IPS DF 4.7 (cell line): Measurements from ENCODE around the gene SURF1.
"Not testable (repeated sequence)": the region's sequence is repeated elsewhere in the genome, so short reads cannot be mapped to it uniquely, and the experiment has no call there.

Experiments
- DNase-seq: peaks from one replicate; pipeline ENCODE4 v3.0.0-alpha.2; 2013; ENCODE audit warnings: low spot score; ENCODE audit errors: extremely low read depth

The SURF1 gene

DNA sequence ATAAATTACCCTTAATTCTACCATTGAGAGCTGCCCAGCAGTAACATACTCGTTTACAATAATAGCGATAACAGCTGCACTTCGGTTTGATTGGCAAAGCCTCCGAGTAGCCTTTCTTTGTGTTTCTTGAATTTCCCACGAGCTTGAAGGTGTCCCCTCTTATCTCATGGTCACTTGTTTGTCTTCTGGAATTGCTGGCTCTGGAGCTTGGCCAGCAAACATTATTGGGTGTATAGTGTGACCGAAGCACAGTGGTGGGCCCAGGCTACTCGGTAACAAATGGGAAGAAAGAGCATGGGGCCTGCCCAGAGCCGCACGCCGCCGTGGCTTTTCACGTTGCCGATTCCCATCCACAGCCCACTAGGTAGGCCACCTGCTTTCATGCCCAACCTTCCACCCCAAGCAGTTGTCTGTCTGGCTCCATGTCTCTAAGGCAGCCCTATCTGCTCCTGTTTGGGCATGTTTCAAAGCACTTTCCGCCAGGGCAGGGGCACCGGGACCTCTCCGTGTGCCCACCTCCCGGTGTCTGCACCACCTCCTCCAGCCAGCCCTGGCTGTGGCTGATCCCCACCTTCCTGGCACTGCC lies 28.5 kb upstream of the SURF1 start:
- DNase-seq = no peak

DNA sequence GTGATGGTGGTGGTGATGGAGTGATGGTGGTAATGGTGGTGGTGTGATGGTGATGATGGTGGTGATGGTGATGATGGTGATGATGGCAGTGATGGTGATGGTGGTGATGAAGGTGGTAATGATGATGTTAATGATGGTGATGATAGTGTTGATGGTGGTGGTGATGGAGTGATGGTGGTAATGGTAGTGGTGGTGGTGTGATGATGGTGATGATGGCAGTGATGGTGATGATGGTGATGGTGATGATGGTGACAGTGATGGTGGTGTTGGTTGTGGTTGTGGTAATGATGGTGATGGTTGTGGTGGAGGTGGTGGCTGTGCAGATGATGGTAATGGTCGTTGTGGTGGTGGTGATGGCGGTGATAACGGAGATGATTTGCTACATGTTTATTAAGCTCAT lies 27.2 kb upstream of the SURF1 start:
- no peak for DNase-seq

- no peak for DNase-seq
Measured at GRCh38 chr9:133382507-133383141, 26.3 kb upstream of the SURF1 start.

DNA sequence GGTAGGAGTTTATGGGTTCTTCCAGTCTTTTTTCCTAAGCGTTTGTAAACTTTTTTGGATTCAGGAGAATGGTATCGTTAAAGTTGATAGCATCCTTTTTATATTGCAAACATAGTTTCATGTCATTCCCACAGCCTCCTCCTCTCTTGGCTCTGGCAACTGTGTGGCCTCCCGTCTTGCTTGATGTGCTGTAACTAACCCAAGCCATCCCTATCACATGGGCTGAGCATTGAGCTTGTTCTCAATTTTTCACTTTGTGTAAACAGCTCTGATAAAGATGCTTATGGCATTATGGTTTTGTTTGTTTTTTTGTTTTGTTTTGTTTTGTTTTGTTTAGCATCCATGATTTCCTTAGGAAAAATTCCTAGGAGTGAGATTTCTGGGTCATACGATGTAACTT lies 24.4 kb upstream of the SURF1 start:
- DNase-seq = no peak

DNA sequence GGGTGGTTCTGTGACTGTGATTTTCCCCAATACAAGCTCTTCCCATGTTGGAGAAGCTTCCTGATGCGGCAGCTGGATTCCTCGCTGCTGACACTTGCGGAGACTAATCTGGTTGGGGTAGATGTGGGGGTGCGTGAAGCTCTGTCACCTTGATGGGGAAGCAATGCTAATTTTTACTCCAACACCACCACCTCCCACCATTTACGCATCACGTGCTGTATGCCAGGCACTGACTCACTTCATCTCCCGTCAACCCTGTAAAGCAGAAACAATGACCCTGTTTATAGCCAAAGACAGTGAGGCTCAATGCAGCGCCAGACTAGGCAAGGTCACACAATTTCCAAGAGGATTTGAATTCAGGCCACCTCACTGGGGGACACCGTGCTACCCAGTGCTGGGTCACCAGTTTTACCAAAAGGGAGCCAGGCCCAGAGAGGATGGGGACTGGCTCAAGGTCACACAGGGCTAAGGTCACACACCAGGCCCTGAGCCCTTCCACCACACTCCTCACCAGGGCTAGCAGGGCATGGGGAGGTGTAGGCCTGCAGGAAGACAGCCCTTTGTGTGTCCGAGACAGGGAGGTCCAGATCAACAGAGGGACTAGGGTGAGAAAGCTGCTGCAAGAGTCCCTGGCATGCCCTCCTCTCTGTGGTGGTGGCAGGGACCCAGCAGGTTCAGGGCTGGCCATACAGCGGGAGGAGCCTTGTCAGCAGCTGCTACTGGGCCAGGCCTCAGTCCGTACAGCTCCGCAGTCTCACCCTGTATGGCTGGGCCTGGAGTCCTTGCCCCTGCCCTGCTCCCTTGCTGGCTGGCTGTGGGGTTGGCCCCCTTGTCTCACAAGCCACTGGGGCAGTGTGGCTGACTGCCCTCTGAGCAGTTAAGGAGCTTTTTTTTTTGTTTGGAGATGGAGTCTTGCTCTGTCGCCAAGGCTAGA lies 23.1 kb upstream of the SURF1 start:
- DNase-seq = no peak

- DNase-seq = no peak
Measured at GRCh38 chr9:133378408-133378962, 22.2 kb upstream of the SURF1 start.

DNA sequence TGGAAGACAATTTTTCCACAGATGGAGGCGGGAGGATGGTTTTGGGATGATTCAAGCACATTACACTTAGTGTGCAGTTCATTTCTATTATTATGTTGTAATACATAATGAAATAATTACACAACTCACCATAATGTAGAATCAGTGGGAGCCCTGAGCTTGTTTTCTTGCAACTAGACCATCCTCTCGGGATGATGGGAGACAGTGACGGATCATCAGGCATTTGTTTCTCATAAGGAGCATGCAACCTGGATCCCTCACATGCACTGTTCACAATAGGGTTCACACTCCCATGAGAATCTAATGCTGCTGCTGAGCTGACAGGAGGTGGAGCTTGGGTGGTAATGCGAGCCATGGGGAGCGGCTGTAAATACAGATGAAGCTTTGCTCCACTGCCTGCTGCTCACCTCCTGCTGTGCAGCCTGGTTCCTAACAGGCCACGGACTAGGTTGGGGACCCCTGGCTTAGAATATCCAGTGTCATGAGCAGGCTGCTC lies 21.5 kb upstream of the SURF1 start:
- no peak for DNase-seq

- DNase-seq = not testable (repeated sequence)
Measured at GRCh38 chr9:133377280-133377679, 21.0 kb upstream of the SURF1 start.

DNA sequence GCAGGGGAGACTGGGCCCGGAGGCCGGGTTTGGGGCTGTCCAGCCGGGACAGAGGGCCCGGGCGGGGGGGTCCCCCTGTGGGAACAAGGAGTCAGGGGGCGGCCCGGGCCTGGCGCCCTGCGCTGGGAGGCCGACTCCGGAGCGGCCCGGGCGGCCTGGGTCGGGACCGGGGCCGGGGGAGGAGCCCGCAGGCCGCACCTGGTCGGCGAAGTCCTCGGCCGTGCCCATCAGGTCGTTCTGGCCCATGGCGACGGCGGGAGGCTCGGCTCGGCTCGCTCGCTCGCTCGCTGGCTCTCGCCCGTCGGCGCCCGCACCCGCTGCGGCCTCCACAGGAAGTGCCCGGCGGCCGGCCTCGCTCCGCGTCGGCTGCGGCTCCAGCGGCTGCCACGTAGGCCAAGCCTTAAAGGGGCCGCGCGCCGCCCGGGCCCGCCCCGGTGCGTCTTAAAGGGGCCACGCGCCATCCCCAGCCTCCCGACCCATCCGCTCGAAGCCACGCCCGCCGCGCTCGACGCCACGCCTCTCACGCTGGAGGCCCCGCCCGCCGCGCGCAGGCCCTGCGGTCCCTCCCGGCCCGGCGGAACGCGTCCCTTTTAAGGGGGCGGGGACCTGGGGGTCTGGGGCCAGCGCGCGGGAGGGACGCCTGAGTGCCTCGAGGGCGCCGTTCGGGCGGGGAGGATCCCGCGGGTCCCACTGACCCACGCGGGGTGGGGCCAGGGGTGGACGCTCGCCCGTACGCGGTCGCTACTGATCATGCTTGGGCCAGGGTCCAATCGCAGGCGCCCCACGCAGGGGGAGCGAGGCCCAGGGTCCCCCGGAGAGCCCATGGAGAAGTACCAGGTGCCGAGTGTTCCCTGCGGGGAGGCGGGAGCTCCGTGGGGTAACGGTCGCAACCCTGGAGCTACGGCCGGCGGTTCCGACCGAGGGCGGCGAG lies 19.7 kb upstream of the SURF1 start, which contains the start of the genes STKLD1 and SURF4:
STKLD1 (plus strand) TSS at position 643 of the 931 bp plus-strand sequence; CDS start at position 751, 108 bp downstream.
SURF4 (minus strand) TSS at position 337 of the 931 bp plus-strand sequence; CDS start at position 246, 91 bp downstream.
- DNase-seq = no peak

DNA sequence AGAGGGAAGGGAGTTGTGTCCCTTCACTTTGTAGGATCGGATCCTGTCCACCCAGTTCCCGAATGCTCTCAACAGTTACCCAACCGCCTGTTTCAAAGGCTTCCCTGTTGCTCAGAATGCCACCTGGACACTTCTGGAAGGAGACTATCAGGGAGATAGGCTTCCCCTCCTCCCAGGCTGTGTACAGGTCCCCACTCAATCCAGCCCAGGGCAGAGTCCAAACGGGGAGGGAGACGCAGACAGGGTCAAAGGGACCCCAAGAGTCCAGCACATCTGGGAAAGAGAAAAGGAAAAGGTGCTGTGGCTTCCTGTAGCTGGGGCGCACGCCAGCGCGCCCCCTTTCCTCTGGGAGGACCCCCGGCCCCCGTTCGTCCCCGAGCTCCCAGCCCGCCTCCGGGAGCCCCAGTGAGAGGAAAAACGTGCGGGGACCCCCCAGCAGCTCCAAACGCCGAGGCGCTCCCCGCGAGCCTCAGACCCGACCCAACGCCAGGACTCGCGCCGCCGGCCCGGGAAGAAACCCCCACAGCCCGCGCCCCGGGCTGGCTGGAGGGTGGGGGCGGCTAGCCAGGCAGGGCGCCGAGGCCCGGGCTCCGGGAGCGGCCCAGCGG lies 18.9 kb upstream of the SURF1 start:
- no peak for DNase-seq

DNA sequence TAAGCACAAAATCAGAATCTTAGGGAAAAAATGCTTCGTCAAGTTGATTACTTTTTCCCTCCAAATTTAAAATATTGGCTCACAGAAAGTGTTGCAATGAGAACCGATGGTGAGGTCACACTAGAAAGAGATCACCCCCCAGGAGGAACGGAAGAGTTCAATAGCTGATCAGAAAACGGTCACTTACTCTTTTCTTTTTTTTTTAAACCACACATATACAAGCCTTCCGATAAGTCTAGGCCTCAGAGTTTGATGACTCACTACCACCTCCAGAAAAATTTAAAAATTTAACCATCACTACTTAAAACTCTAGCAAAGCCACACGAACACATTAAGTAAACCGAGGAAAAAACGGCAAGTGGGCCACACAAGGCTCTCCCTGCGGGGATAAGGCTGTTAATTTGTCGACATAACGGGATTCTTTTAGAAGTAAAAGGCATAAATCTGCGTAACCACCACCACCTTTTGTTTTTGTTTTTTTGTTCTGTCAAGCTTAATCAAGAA lies 18.4 kb upstream of the SURF1 start:
- no peak for DNase-seq

- no peak for DNase-seq
Measured at GRCh38 chr9:133372144-133372543, 15.9 kb upstream of the SURF1 start.

- no peak for DNase-seq
Measured at GRCh38 chr9:133371261-133371711, 15.0 kb upstream of the SURF1 start.

DNA sequence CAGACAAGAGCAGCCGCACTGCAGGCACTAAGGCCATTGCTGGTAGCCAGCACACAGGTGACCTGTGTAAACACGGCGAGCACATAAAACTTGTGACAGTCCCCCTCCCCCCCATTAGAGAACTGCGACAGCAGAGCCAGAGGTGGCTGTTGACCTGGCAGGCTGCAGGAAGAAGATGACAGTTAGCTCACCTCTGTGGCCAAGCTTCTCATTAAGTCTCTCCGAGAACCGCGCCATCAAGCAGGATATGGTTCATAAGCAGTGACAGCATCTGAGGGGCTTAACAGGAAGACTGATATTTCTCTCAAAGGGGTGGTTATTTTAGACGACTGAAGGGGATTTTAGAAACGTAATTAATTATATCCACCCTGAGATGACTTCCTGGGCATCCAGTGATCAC lies 14.4 kb upstream of the SURF1 start:
- DNase-seq = no peak

DNA sequence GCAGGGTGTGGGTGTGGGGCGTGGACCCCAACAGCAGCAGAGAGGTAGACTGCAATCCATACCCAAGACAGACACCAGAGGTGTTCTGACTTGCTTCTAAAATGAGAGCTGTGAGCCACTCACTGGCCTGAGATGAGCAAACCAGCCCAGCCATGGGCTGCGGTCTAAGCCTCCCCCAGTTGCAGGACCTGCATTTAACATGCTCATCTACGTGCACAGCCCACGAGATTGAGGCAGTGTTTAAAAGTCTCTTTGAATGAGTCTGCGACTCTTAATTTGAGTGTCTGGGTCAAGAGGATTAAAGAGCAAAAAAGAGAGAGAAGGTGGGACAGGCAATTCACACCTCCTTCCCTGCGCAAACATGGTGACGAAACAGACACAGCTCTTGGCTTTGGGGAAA lies 13.6 kb upstream of the SURF1 start:
- DNase-seq = no peak

GRCh38 chr9:133369422-133369821 lies 13.1 kb upstream of the SURF1 start:
- DNase-seq = no peak

DNA sequence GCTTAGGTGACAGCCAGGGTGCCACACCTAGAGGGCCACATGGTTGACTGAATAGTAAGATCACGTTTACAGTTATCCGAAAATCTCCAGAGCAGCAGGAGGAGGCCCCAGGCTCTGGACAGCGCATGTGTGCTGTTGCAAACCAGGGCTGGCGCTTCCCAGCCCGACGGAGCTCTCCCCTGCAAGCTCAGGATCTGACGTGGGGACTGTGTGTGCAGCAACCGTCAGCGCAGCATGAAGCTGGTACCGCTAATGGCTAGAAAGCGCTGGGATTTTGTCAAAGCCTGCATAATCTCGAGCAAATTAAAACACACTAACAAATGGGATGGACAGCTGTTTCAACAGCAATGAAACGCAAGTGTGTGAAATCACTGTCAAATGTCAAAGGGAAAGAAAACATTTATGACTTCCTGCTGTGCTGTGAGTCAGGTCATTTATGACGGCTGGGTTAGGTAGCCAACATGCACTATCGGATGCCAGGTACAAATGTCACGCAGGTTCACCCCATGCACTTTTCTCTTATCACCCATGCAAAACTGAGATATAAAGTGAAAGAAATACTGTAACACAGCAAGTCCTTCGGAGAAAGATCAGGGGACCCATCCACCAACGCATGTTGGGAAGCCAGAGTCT lies 12.1 kb upstream of the SURF1 start:
- no peak for DNase-seq

DNA sequence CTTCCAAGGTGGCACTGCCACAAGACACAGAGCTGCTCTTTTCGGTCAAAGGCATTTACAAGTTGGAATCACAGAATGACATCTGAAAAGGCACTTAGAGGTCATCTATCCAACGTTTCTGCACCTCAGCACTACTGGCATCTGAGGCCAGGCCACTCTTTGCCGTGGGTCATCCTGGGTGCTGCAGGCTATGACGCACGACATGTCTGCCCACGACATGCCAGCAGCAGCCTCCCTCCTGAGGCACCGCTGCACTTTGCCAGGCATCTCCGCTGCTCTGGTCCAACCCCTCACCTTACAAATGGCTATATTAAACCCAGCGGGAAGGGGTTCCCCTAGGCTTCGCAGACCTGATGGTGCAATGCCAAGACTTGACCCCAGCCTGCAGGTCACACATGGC lies 11.5 kb upstream of the SURF1 start:
- no peak for DNase-seq

DNA sequence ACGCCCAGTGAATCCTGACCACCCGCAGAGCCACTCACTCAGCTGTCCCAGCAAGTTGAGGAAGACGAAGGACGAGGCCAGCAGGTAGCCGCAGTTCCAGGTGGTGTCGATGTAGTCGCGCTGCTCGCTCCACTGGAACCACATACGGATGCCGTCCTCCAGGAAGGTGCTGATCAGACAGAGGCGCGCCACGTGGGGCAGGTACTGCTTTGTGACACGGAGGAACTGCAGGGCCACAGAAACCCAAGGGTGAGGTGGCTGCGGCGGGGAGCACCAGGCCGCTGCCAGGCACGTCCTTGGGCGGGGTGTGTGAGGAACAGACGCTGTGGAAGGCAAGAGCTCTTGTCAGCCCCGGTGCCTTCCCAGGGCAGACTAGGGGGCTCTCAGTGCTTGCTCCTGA lies 10.9 kb upstream of the SURF1 start:
- no peak for DNase-seq
